Right ventricle myocardium inferior (tissue), 1 donor: ENCODE data around the gene PDE4A. TPM values are rescaled to one million over a fixed set of nuclear protein-coding genes. Genes with fewer than 3 reads are reported as not detected.
"Not testable (repeated sequence)": the region's sequence is repeated elsewhere in the genome, so short reads cannot be mapped to it uniquely, and the experiment has no call there.

Source experiments
- ATAC-seq: fragments of 200-7000 bp; cut with Tn5 transposase; one replicate; pipeline ENCODE4 v1.9.1; 2020; ENCODE audit warnings: mild to moderate bottlenecking, moderate library complexity
- DNase-seq: peaks from one replicate; pipeline ENCODE4 v3.0.0; 2021; ENCODE audit errors: missing footprints
- intact Hi-C: fragments of 100-400 bp; cut with DNase I; formaldehyde crosslinking; loops from one replicate; pipeline ENCODE4 v1.11.0; 2022
- long read RNA-seq: library from polyadenylated mRNA; unstranded; transcript quantifications from one replicate; pipeline ENCODE4 v2.0.0, GENCODE V29; 2021
- total RNA-seq: library from RNA; stranded (reverse); fragmentation: NEBNext Ultra II Directional; extraction: Animal tissue kit (Norgen Biotek cat#: 25700); gene quantifications from one replicate; pipeline ENCODE4 v1.2.1, GENCODE V29; 2021
- donor health status: DM: no; HTN: yes; CAD: no; lungs with severe emphysema.

PDE4A gene
- total RNA-seq, result 37.0 TPM
- long read RNA-seq, transcript PDE4A-201 (15 exons, 2,583 nt), result major isoform, 11 of 27 reads
- long read RNA-seq, partial matches to known transcripts, result 10 of 27 reads
- long read RNA-seq, other reads (novel, unspliced or antisense), result 2 of 27 reads

DNA sequence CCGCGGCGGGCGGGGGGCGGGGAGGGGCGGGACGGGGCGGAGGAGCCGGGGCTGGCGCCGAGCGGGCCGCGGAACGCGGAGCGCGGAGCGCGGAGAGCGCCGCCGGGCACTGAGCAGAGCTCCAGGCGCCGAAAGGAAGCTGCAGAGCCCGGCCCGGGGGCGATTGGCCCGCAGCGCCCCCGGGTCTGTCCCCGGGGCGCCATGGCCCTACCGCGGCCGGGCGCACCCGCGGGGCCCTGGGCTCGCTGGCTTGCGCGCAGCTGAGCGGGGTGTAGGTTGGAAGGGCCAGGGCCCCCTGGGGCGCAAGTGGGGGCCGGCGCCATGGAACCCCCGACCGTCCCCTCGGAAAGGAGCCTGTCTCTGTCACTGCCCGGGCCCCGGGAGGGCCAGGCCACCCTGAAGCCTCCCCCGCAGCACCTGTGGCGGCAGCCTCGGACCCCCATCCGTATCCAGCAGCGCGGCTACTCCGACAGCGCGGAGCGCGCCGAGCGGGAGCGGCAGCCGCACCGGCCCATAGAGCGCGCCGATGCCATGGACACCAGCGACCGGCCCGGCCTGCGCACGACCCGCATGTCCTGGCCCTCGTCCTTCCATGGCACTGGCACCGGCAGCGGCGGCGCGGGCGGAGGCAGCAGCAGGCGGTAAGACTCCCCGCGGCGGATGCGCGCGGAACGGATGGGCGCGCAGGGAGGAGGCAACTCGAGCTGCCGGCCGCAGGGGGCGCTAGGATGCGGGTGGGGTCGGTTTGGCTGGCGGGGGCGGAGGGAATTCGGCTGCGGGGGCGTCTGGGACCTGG lies at the start of gene PDE4A:
Gene PDE4A (plus strand): TSS at position 95 of the 796 bp plus-strand sequence. CDS start 227 bp downstream, at position 322.
- peak; percentile 34 for DNase-seq
- intact Hi-C loops, result no loop called here
- no peak for ATAC-seq

GRCh38 chr19:10372690-10373089 lies 47.6 kb upstream of the PDE4A start:
- intact Hi-C loops, result no loop called here
- no peak for ATAC-seq
- DNase-seq, result no peak

- ATAC-seq, result no peak
- no peak for DNase-seq
- intact Hi-C loops, result no loop called here
Measured at GRCh38 chr19:10374931-10375330, 45.4 kb upstream of the PDE4A start.

DNA sequence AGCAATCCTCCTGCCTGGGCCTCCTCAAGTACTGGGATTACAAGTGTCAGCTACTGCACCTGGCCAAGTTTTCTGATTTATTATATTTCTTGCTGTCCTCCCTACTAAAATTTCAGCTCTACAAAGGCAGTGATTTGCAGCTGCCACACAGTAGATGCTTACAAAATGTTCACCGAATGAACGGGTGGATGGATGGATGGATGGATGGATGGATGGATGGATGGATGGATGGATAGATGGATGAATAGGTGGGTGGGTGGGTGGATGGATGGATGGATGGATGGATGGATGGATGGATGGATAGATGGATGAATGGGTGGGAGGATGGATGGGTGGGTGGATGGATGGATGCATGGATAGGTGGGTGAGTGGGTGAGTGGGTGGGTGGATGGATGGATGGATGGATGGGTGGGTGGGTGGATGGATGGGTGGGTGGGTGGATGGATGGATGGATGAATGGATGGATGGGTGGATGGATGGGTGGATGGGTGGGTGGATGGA lies 43.1 kb upstream of the PDE4A start:
- intact Hi-C loops, DNase-seq, ATAC-seq: not testable (repeated sequence)

DNA sequence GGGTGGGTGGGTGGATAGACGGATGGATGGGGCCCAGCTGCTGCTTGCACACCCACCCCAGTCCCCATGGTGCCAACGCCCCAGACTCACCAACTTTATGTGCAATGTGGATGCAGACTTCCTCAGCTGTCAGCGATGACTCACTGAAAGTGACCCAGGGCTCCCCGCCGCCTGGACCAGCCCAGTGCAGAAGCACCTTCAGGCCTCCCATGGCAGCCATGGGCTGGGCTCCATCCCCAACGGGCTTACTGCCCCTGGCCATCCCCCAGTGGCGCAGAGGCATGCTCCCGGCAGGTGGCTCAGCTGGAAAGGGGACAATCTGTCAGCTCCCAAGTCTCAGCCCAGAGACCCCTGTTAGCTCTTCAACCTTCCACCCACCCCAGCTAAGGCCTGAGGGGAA lies 42.2 kb upstream of the PDE4A start:
- no peak for DNase-seq
- ATAC-seq, result no peak
- intact Hi-C loops, result no loop called here

GRCh38 chr19:10379880-10380312 lies 40.4 kb upstream of the PDE4A start:
- intact Hi-C loops, result loop anchor here (1.0 kb wide), 1 partner anchor 47 kb away; the partner anchor contains the start of gene RAVER1
- ATAC-seq (no peak), DNase-seq (no peak)

DNA sequence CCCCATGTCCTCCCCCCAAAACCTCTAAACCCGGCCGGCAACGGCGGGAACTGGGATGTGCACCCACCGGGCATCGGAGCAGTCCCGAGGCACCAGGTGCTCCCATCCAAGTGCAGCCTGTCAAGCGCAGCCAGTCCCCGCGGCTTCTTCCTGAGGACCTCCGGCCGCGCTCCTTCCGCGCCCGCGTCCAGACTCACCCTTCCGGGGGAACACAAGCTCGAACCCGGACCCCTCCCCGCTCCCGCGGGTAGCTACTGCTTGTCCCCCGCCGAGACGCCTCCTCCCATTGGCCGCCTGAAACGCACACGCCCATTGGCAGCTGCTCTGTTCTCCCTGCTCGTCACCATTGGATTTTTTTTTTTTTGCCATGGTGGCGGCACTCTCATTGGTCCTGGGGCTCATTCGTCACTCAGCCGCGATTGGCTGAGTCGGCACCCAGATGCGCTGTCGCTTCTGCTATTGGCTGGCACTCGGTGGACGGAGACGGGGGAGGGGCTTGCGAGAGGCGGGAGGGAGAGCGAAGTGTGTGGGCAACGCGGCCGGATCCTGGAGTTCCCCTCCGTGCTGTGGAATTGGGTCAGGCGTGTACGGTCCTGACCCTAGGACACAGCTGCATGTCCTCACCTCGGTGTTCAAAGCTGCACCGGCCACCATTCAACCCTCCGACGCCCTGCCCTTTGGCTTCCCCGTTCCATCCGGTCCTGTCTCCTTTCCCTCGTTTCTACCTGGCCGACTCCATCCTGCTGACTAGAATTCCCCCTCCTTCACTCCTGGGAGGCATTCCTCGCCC lies 39.8 kb upstream of the PDE4A start, which contains the start of gene TYK2:
Gene TYK2 (minus strand): TSS at position 260 of the 790 bp plus-strand sequence. CDS start 2,166 bp downstream, outside the sequence.
- ATAC-seq (peak; percentile 99), DNase-seq (peak; percentile 98)
- intact Hi-C loops, result loop anchor here (1.0 kb wide), 1 partner anchor 47 kb away; the partner anchor contains the start of gene RAVER1

DNA sequence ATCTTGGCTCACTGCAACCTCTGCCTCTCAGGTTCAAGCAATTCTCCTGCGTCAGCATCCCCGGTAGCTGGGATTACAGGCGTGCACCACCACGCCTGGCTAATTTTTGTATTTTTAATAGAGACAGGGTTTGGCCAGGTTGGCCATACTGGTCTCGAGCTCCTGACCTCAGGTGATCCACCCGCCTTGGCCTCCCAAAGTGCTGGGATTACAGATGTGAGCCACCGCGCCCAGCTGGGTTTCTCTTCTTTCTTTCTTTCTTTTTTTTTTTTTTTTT lies 37.2 kb upstream of the PDE4A start:
- DNase-seq, ATAC-seq, intact Hi-C loops: not testable (repeated sequence)

- DNase-seq (no peak), ATAC-seq (no peak)
- intact Hi-C loops, result no loop called here
Measured at GRCh38 chr19:10384580-10384979, 35.8 kb upstream of the PDE4A start.

- intact Hi-C loops, result loop anchor here (1.0 kb wide), 1 partner anchor 120 kb away; no protein-coding TSS in a partner anchor
- peak; percentile 62 for ATAC-seq
- peak; percentile 79 for DNase-seq
Measured at GRCh38 chr19:10388957-10389356, 31.4 kb upstream of the PDE4A start.

GRCh38 chr19:10389863-10390262 lies 30.5 kb upstream of the PDE4A start:
- DNase-seq (no peak), ATAC-seq (peak; percentile 10)
- intact Hi-C loops, result loop anchor here (1.0 to 10.0 kb wide), 3 partner anchors 121 to 458 kb away; partner anchors contain the start of genes EIF3G and P2RY11

- peak; percentile 61 for ATAC-seq
- intact Hi-C loops, result loop anchor here (5.0 to 10.0 kb wide), 2 partner anchors 276 to 458 kb away; partner anchors contain the start of genes EIF3G and P2RY11
Measured at GRCh38 chr19:10390652-10391286, 29.6 kb upstream of the PDE4A start.

DNA sequence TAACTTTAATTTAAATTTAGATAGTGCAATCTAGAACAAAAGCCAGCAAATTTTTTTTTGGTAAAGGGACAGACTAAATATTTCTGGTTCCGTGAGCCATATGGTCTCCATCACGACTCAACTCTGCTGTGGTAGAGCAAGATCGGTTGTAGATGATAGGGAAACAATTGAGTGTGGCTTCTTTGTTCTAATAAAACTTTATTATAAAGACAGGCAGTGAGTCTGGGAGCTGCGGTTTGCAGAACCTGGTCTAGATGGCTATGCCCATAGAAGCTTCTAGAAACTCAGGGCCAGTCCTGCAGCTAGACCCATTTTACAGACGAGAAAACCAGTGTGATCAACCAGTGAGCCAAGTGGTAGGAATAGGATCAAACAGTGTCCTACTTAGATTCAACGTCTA lies 28.2 kb upstream of the PDE4A start:
- intact Hi-C loops, result loop anchor here (5.0 to 10.0 kb wide), 2 partner anchors 277 to 460 kb away; partner anchors contain the start of genes EIF3G and P2RY11
- ATAC-seq (no peak), DNase-seq (no peak)

More at GRCh38 chr19:10390652-10391286, 29.6 kb upstream of the PDE4A start:
- DNase-seq, result peak; percentile 72

DNA sequence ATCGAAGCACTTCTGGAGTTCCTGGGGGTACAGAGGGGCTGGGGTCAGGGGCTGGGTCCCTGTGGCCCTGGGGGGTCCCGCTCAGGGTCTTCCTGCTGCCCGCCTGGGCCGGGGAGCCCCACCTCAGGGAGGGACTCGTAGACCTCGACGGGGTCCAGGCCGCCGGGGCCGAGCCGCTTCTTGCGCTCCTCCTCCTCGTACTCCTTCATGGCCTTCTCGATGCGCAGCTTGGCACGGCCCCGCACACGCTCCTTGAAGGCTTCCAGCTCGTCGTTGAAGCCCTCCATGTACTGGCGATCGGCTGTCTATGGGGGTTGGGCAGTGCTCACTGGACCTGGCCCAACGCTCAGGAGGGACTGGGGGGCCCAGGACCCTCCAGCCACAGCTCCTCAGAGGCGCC lies 27.2 kb upstream of the PDE4A start:
- no peak for ATAC-seq
- intact Hi-C loops, result loop anchor here (5.0 to 10.0 kb wide), 2 partner anchors 278 to 461 kb away; partner anchors contain the start of genes EIF3G and P2RY11
- no peak for DNase-seq

DNA sequence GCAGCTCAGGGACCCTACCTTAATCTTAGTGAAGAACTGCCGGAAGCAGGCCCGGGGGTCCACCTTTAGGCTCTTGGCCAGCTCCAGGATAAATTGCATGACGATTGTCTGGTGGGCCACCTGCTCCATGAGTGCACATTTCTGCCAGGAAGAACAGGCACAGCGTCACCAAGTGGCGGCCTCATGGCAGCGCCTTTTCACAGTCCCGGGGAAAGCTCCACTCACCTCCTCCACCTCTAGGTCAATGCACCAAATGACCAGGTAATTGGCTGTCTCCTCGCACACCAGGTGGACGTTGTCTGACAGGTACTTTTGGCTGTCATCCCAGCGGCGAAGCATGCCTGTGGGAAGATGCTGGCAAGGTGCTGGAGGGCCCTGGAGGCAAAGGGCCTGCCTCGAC lies 25.3 kb upstream of the PDE4A start:
- DNase-seq (no peak), ATAC-seq (no peak)
- intact Hi-C loops, result loop anchor here (10.0 kb wide), 1 partner anchor 280 kb away; the partner anchor contains the start of genes EIF3G and P2RY11

DNA sequence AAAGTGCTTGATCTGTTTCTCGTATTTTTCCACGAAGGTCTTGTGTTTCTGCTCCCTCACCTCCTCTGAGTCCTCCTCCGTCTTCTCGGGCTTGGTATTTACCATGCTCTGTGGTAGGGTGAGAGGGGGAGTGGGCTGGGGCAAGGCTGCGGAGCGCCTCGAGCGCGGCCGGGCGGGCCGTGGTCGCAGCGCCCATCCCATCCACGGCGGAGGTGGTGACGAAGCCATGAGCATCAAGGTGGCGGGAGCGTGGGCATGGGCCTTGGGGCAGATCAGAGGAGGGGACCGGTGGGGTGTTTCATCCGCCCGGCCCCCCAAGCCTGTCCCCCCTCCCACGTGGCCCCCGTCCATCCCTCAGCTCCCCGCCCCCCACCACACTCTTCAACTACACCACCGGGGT lies 24.9 kb upstream of the PDE4A start:
- no peak for ATAC-seq
- intact Hi-C loops, result loop anchor here (10.0 kb wide), 1 partner anchor 281 kb away; the partner anchor contains the start of genes EIF3G and P2RY11
- no peak for DNase-seq

DNA sequence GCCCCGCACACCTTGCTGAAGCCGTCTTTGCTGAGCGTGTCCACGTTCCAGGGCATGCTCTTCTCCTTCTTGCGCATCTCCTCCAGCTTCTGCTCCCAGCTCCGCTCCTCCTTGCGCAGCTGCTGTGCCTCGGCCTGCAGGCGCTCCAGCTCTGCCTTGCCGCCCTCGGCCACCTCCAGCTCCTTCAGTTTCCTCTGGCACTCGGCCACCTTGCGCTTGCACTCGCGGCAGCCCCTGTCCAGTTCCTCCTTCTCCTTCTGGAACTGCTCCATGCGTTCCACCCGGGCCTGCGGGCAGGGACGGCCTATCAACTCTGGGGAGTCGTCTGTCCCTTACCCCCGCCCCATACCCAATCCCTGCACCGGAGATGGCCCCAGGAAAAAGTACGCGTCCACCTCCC lies 24.4 kb upstream of the PDE4A start:
- DNase-seq (no peak), ATAC-seq (no peak)
- intact Hi-C loops, result loop anchor here (10.0 kb wide), 1 partner anchor 281 kb away; the partner anchor contains the start of genes EIF3G and P2RY11

- DNase-seq, result no peak
- intact Hi-C loops, result loop anchor here (10.0 kb wide), 1 partner anchor 284 kb away; the partner anchor contains the start of genes EIF3G and P2RY11
Measured at GRCh38 chr19:10398819-10399218, 21.5 kb upstream of the PDE4A start.

More at GRCh38 chr19:10398819-10399218, 21.5 kb upstream of the PDE4A start:
- ATAC-seq, result no peak
